DMS 273 (cell line): Measurements from ENCODE around the gene ACCSL.

Experiments used
- DNase-seq: peaks from one replicate; lab custom pipeline; 2025; ENCODE audit not compliant: unreplicated experiment; lab: John Stamatoyannopoulos, UW

Gene ACCSL

GRCh38 chr11:44094260-44094868, 46.6 kb downstream of the ACCSL start:
- DNase-seq, result peak; percentile 88

GRCh38 chr11:44095506-44096359, 48.0 kb downstream of the ACCSL start, which contains the start of gene EXT2:
Gene EXT2 (plus strand): TSS chr11:44095678. CDS start chr11:44107713, 12,035 bp downstream.
- peak; percentile 85 for DNase-seq

GRCh38 chr11:44096360-44097185, 48.8 kb downstream of the ACCSL start:
- peak; percentile 23 for DNase-seq

GRCh38 chr11:44097821-44098220, 50.0 kb downstream of the ACCSL start:
- no peak for DNase-seq

GRCh38 chr11:44101098-44101497, 53.3 kb downstream of the ACCSL start:
- no peak for DNase-seq

GRCh38 chr11:44104481-44105294, 56.9 kb downstream of the ACCSL start:
- peak; percentile 4 for DNase-seq

- DNase-seq, result no peak
Measured at GRCh38 chr11:44108260-44108659, 60.5 kb downstream of the ACCSL start.
